ENCODE results near the gene SLC22A2.
"Not testable (repeated sequence)": the region's sequence is repeated elsewhere in the genome, so short reads cannot be mapped to it uniquely, and the experiment has no call there.

The SLC22A2 gene

DNA sequence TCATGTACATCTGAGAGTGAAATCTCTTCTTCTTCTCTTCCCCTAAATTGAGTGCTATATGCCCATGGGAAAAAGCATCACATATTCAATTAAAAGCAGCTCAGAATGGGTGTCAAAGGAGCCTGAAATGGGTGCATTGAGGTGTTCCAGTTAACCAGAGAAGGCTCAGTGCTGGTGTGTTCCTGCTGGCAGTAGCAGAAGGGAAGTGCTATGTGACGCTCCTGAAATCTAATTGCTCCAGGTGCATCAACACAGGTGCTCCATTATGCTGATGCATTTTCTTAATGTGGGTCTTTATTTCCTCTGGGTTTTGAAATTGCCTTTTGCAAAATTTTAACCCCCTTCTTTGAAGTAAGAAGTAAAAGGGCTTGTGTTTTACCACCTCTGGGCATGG is 17.9 kb downstream of the SLC22A2 start:
- DNase-seq, result no peak

DNA sequence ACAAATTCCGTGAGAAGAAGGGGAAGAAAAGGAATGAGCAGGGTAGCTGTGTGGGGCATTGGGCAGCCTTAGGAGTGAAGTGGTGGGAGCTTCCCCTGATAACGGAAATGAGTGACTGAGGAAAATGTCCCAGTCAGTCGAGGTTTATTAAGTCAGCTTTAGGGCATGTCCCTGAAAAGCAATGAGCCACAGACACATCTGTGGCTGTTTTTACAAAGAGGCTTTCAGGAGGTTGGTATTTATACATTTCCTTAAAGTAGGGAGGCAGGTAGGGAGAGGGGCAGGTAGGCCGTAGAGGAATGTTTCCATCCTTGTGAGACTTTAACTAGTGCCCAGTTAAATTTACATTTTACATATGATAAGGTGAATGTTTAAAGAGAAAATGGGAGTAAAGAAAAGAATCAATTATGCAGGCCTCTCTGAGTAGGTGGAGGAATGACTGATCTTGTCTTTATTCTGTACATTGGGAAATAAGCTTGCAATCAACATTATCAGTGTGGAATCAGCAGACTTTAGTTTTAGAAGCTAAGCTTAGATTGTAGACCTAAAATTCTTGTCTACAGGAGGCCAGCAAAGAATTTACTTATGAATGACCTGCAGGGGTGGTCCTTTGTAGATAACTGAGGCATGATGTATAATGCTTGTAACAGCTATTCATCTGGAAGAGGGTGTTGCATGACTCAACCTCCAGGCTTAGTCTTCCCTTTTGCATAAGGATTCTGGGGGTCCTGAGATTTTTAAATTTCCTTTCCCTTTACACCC is 18.5 kb downstream of the SLC22A2 start:
- DNase-seq, result no peak

DNA sequence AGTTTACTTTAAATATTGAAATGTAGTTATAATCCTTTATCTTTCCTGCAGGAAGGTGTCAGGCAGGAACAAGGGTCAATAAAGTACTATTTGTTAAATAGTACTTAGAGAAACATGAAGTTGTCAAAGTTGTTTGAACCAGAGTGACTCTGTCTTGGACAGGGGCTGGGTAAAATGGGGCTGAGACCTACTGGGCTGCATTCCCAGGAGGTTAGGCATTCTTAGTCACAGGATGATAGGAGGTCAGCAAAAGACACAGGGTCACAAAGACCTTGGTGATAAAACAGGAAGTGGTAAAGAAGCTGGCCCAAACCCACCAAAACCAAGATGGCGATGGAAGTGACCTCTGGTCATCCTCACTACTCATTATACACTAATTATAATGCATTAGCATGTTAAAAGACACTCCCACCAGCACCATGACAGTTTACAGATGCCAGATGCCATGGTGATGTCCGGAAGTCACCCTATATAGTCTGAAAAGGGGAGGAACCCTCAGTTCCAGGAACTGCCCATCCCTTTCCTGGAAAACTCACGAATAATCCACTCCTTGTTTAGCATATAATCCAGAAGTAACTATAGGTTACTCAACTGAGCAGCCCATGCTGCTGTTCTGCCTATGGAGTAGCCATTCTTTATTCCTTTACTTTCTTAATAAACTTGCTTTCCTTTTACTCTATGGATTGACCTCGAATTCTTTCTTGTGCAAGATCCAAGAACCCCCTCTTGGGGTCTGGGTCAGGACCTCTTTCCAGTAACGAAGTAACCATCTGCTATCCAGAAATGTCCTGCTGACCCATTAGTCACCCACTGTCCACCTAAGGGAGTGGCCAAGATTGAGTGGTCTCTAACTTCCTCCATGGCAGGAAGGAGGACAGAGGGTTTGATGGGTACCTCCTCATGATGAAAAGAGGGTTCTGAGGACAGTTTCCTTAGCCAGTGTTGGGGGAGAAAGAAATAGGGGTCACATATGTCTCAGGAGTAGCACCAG is 19.6 kb downstream of the SLC22A2 start:
- no peak for DNase-seq

DNA sequence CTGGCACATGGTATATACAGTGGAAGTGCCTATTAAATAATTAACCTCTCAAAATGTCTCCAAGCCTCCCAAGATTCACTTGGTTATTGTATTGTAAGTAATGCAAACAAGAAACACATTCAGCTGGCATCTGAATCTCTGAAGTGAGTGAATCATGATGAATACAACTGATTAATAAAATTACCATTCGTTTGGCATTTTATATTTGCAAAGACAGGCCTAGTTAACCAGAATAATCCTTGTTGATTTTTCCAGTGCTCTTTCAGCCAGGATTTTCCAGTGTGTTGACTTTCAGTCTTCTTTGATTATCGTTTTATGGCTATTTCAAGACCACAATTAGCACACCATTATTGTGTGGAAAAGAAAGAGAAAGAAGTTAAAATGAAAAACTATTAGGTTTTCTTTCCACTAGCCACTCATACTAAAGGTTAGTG is 20.3 kb downstream of the SLC22A2 start:
- DNase-seq, result no peak

DNA sequence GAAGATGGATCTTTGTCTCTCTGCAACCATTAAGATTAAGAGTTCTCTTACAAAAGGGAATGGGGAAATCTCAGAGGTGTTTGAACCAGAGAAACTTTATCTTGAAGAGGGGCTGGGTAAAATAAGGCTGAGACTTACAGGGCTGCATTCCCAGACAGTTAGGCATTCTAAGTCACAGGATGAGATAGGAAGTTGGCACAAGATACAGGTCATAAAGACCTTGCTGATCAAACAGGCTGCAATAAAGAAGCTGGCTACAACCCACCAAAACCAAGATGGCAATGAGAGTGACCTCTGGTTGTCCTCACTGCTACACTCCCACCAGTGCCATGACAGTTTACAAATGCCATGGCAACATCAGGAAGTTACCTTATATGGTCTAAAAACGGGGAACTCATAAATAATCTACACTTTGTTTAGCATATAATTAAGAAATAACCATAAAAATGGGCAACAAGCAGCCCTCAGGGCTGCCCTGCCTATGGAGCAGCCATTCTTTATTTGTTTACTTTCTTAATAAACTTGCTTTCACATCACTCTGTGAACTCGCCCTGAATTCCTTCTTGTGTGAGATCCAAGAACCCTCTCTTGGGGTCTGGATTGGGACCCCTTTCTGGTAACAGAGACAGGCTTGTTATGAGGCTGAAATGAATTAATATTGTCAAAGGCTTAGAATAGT is 20.9 kb downstream of the SLC22A2 start:
- DNase-seq, result not testable (repeated sequence)

DNA sequence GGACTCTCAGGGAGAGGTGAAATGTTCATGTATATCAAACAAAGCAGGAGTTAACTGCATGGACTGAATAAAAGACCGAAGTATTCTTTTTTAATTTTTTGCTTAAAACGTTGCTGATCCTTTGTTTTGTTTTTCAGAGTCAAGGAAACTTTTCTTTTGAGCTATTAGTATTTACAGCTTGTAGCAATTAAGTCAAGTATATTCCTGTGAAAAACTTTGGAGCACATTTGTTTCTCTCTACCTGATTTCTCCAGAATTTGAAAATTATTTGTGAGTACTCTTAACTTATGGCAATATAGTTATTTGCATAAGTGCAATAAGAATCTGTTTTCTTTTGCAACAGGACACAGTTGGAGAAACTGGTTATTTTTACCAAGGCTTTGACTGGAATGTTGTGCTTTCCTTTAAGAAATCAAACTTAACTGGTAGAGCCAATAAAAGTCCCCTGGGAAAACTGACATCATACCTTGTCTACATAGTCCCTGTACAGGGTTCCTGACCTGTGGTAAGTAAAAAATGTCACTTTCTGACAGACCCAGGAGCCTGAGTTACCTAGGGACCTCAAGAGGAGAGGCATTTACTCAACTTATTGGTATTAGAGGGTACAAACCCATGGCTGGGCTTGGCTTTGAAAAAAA is 22.3 kb downstream of the SLC22A2 start:
- not testable (repeated sequence) for DNase-seq

DNA sequence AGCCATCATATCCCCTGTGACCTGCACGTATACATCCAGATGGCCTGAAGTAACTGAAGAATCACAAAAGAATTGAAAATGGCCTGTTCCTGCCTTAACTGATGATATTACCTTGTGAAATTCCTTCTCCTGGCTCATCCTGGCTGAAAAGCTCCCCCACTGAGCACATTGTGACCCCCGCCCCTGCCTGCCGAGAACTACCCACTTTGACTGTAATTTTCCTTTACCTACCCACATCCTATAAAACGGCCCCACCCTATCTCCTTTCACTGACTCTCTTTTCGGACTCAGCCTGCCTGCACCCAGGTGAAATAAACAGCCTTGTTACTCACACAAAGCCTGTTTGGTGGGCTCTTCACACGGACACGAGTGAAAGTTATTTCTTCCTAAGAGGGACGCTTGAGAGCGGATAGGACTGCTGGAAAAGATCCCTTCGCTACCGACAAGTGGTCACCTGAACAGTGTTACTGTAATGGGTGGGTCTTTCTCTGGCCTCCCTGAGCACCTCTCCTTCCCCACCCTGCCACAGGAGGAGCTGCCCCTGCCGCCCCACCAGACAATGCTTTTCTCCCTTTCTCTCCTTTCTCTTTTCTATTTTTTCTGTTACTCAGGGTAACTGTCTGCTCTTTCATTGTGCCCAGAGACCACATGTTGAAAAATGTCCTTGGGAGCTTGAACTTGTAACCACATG is 24.5 kb downstream of the SLC22A2 start:
- not testable (repeated sequence) for DNase-seq

DNA sequence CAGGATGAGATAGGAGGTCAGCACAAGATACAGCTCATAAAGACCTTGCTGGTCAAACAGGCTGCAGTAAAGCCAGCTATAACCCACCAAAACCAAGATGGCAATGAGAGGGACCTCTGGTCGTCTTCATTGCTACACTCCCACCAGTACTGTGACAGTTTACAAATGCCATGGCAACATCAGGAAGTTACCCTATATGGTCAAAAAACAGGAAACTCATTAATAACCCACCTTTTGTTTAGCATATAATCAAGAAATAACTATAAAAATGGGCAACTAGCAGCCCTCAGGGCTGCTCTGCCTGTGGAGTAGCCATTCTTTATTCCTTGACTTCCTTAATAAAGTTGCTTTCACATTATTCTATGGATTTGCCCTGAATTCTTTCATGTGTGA is 30.9 kb downstream of the SLC22A2 start:
- no peak for DNase-seq

DNA sequence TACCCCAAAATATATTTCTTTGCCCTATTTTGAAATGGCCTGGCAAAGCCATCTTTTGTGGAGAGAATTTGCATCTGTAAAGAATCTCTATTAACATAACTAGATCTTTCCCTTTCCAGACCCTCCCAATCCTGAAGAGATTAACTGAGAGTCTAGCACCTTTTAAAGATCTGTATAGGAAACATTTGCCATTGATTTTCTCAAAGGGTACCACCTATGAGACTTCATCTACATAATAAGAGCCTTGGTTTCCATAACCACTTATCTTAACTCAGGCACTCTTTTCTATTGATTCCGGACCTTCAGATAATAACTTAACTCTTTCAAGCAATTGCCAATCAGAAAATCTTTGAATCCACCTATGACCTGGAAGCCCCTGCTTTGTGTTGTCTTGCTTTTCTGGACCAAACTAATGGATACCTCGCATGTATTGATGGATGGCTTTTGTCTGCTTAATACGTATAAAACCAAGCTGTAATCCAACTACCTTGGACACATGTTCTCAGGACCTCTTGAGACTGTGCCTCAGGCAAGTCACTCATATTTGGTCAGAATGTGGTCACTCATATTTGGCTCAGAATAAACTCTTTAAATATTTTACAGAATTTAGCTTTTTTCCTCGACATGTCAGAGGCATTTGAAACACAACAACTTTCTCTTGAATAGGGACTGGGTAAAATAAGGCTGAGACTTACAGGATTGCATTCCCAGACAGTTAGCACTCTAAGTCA is 31.4 kb downstream of the SLC22A2 start:
- DNase-seq, result no peak

DNA sequence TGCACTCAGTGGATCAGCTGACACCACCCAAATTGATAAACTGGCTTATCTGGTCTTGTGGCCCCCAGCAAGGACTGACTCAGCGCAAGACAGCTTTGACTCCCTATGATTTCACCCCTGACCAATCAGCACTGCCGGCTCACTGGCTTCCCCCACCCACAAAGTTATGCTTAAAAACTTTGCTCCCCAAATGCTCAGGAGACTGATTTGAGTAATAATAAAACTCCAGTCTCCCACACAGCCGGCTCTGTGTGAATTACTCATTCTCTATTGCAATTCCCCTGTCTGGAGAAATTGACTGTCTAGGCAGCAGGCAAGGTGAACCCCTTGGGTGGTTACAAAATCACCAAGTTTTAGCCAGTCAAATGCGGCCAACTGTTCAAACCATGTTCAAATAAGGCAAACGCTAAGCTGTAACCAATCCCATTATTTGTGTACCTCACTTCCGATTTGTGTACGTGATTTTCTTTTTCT is 32.5 kb downstream of the SLC22A2 start:
- no peak for DNase-seq

DNA sequence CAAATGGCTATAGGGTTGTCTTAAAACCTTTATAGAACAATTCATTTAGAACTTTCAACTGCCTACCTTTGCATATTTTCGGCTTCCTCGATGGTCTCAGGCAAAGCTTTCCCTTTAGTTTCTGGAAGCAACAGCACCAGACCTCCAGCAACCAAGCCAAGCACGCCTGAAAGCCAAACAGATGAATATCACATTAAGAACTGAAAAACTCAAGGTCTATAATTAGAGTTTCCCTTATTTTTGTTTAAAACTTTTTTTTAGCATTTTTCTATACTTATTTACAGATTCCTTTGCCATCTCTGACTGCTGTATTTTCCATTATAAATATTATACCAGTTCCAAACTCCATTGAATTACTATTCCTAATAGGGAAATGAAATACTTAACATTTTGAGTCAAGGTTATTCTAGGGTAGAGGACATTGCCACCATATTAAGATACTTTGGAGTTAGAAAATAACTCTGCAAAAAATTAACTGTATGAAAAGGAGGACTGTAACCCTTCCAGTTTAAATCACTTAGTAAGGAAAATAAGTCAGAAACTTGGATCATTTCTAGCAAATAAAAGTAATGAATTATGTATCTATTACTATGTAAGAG is 33.9 kb downstream of the SLC22A2 start:
- DNase-seq, result no peak

DNA sequence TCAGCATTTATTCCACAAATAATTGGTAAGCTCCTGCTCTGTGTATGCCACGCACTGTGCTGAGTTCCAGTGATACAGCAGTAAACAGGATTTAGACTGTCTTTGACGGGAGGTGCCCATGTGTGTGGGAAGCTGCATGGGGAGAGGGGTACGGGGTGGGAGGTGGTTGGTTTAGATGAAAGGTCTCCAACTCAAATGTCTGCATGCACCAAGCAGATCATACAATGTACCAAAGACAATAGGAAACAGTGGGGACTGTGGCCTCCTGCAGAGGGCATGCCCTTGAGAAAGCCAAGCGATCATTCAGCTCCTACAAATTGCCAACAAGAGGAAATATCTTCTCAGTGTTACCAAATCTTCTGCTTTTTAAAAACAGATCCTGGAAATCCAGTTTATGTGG is 36.1 kb downstream of the SLC22A2 start:
- no peak for DNase-seq

DNA sequence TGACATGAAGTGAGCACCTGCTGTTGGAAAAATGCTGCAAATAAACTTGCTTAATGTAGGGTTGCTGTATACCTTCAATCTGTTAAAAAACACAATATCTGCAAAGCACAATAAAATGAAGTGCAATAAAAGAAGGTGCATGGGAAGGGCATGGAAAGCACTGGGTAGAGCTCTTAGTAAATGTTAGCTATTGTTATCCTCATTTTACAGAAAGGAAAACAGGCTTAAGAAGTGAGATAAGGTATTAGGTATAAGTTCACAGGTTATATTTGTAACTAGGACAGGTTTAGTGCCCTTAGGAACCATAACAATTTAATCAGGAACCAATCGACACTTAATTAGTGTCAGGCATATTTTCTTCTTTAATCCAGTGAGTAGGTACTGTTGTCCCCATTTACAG is 36.7 kb downstream of the SLC22A2 start:
- DNase-seq, result no peak

DNA sequence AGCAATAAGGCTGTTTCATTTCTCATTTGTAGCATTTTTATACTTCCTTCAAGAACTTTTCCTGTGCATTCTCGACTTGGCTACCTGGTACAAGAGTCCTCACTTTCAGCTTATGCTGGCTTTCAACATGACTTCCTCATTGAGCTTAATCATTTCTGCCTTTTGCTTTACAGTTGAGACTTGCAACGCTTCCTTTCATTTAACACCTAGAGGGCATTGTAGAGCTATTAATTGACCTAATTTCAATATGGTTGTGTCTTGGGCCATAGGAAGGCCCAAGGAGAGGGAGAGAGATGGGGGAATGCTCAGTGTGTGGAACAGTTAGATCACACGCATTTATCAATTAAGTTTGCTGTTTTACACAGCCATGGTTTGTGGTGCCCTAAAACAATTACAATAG is 37.2 kb downstream of the SLC22A2 start:
- no peak for DNase-seq

DNA sequence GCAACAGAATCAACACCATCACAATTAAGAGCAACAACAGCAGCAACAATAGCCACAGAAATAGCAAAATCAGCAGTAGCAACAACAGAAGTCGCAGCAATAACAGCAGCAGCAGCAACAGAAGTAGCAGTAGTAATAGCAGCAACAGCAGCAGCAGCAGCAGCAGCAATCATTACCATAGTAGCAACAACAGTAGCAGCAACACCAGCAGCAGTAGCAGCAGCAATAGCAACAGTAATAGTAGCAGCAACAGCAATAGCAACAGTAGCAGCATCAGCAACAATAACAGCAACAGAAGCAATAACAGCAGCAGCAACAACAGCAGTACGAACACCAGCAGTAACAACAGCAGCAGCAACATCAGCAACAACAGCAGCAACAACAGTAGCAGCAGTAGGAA is 39.8 kb downstream of the SLC22A2 start:
- DNase-seq, result no peak

DNA sequence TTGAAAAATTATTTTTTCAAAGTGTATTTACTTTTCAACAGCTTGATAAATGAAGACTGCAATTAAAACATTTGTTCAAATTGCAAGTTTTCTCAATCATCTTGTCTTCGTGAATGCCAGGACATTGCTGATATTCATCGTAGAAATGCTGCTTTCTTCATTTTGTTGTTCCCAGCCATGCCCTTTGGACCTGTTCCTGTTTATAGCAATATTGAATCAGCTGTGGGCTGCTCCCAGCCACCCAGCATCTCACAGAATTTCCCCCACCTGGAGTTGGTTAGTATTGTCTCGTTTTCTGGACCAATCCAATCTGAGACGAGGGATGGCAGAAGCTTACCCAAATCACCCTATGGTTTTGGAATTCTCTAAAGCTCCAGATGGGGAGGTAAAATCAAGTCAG is 40.8 kb downstream of the SLC22A2 start:
- DNase-seq, result no peak

DNA sequence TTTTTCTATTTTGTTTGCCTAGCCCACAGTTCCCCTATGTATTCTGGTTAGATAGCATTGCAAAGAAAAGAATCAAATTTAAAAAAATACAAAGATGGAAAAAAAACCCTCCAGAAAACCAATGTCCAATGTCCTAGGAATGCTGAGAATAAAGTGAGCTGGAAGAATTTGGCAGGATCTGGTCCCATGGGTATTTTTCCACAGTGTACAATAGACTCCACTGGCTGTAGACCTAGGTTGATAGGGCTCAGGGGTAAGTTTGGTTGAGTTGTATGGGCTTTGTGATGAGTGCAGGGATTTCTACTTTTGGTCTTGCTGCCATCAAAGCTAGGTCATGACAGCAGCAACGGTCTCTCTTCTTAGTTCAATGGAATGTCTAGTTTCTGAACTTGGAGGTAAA is 41.5 kb downstream of the SLC22A2 start:
- no peak for DNase-seq

DNA sequence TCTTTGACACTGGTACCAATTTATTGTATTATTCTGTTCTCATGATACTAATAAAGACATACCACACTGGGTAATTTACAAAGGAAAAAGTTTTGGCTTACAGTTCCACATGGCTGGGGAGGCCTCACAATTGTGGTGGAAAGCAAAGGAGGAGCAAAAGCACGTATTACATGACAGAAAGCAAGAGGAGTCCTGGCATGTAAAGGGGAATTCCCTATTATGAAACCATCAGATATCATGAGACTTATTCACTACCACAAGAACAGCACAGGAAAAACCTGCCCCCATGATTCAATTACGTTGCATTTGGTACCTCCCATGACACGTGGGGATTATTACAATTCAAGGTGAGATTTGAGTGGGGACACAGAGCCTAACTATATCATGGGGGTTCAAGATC is 43.4 kb downstream of the SLC22A2 start:
- DNase-seq, result no peak

DNA sequence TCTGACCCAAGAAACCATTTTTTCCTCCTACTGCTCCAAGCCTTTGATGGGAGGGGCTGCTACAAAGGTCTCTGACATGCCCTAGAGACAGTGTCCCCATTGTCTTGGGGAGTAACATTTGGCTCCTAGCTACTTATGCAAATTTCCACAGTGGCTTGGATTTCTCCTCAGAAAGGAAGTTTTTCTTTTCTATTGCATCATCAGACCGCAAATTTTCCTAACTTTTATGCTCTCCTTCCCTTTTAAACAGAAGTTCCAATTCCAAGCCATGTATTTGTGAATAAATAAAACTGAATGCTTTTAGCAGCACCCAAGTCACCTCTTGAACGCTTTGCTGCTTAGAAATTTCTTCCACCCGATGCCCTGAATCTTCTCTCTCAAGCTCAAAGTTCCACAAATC is 51.0 kb downstream of the SLC22A2 start:
- no peak for DNase-seq

DNA sequence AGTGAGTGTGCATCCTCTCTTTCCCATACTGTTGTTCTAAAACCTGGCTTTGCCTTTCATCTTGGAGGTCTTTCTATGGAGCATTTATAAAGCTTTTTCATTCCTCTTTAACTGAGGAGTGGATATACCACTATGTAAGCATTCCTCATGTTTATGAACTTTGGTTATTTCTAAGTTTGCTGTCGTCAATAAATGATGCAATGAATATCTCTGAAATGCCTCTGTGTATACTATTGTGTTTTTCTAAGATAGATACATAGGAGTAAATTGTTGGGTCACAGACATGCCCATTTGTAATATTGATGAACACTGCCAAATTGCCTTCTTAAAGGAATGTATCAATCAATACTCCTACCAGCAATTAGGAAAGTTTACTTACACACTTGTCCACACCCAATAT is 53.9 kb downstream of the SLC22A2 start:
- no peak for DNase-seq

DNA sequence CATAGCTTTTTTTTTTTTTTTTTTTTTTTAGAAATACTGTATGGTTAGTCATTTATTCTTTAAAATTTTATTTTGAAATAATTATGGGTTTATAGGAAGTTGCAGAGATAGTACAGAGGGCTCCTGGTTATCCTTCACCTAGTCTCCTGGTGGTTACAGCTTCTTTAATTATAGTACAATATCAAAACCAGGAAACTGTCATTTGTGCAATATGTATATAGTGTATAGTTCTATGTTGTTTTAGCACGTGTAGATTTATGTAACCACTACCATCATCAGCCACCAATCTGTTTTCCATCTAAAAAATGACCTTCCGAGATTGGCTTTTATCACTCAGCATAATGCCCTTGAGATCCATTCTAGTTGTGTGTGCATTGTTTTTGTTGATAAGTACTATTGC is 54.7 kb downstream of the SLC22A2 start:
- DNase-seq, result no peak
